GM19468 (cell line): ENCODE results near the gene CLEC19A.

Source experiments
- ATAC-seq: cut with Tn5 transposase; IDR thresholded peaks from one replicate; pipeline ENCODE4 v1.9.1; 2021; ENCODE audit warnings: mild to moderate bottlenecking, moderate library complexity, moderate number of reproducible peaks; ENCODE audit not compliant: unreplicated experiment; ENCODE audit errors: extremely low read depth

Gene CLEC19A

DNA sequence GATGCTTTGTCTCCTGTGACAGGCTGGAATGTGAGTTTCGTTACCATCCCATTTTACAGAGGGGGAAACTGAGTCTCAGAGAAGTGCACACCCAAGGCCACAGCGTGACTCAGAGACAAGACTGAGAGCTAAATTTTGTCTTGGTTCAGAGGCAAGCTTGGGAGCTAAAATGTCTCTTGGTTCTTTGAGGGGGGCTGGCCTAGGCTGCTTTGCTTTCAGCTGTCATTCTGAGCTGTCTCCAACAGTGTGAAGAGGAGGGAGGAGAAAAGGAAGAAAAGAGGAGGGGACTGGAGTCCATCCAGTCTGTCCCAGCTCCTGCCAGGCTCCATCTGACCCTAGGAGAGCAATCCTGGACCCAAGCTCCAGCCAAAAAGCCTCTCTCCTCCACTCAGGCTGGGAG, at the start of gene CLEC19A:
Gene CLEC19A (plus strand): TSS at position 301 of the 400 bp plus-strand sequence. CDS start 121 bp downstream, outside the sequence.
- ATAC-seq = no peak

DNA sequence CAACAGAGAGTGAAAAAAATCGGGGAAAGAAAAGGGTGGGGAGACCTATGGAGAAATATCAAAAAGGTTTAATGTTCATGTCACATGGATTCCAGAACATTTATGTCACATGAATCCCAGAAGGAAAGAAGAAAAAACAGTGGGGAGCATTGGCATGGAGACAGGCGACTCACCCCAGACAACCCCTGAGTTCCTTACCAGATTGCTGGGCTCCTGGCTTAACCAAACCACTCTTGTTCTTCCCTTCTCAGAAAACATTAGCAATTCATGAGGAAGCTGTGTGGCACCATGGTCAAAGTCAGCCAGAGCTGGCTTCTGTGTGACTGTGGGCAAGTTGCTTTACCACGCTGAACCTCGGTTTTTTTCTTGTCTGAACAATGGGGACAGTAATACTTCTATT, 49.6 kb upstream of the CLEC19A start:
- no peak for ATAC-seq

DNA sequence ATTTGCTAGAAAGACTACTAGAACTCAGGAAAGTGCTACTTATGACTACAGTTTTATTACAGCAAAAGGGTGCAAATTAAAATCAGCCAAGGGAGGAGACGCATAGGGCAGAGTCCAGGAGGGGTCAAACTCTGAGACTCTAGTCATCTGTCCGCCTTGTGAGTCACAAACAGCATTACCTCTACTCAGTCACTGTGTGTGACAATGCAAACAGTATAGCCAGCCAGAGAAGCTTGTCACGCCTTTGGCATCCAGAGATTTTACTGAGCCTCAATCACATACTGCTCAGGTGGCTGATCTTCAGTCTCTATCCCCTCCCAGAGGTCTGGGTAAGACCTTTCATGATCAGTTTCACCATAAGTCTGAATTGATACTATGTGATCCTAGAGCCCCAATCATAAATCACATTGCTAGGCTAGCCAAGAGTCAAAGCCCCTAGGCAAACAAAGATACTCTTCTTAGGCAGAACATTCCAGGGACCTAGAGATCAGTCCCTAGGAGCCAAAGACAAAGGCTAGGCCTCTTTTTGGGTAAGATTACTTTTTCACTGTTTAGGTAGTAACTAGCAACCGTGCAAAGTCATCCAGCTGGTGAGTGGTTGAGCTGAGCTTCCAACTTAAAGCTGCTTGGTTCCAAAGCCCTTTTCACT, 48.8 kb upstream of the CLEC19A start:
- no peak for ATAC-seq

DNA sequence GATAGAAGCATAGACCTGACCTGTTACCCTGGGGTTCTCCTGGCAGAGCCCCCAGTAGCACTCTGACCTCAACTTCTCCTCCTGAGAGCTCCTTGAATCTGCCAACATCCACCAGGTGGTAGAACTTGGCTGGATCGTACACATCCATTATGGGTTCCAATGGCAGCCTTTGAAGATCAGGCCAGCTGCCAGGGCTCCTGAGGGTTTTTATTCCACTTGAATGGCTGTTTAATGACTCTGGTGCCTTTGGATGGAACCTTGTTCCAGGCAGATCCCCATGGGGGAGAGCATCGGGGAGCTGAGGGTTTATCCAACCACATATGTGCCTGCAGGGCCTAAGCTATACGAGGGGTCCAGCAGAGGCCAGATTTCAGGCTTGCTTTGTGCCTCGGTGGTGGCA, 47.1 kb upstream of the CLEC19A start:
- no peak for ATAC-seq

DNA sequence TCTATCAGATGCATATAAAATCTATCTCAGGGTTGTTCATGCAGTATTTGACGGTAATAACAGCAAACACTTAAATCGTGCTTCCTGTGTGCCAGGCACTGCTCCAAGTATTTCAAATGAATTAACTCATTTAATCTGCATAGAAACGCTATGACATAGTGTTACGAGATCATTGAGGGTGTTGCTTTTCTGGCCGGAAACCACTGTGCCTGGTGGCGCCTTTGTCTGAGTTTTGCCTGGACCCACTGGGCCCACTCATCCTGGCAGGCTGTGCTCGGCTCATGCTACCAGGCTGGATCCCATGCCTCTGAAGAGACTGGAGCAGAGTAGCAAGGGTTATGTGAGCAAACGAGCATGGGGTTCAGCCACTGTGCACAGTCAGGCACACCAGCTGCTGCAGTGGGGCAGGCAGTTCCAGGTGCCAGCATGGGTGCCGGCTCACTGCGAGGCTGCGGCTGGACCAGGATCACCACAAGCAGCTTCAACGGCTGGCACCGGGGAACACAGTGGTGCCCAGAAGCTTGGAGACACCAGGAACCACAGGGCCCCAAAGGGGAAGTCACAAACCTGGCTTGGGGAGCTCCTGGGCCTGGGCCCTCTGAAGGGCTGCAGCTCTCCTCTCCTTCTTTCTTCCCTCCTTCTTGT, 45.9 kb upstream of the CLEC19A start:
- ATAC-seq = no peak

DNA sequence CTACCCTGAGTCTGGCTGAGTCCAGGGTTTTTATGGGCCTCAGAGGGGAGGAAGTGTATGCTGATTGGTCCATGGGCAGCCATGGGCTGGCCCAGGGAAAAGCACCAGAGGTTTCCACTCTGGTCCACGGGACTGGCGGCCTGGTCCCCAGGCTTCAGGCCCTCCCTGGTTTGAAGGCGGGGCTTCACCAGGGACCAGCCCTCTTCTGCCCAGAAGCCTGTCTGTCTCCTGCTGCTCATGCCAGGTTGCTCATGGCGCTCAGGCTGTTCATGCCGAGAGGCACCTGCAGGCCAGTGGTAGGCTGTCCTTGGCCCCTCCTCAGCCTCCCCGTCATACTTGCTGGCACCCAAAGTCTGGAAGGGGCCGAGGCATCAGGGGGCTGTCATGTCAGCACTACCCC, 45.0 kb upstream of the CLEC19A start:
- no peak for ATAC-seq

DNA sequence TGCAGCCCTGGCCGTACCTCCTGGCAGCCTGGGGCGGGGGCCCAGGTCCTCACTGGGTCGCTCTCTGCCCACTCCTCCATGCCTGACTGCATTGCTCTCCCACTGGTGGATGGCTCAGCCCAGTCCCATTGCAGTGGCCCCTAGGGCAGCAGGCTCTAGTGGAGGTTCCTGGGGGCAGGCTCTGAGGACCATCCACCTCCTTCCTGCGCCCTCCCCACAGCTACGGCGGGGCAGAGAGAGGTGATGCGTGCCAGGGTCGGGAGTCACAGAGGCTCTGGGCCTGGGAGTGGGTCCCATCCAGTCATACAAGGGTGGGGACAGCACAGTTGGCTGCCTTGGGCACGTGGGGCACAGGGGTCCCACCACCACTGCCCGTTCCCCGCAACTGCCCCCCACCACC, 44.0 kb upstream of the CLEC19A start:
- no peak for ATAC-seq

DNA sequence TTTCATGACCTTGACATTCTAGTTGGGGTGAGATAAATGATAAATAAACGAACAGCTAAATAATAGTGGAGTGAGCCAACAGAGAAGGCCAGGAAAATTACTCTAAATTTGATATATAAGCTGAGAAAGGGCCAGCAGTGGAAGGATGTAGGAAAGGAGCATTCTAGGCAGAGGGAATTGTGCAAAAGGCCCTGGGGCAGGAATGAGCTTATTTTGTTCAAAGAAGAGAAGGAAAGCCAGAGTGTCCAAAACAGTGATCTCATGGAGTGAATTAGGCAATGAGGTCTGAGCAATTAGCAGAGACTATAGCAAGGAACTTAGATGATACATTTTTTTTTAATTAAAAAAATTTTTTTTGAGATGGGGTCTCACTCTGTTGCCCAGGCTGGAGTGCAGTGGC, 43.3 kb upstream of the CLEC19A start:
- no peak for ATAC-seq

DNA sequence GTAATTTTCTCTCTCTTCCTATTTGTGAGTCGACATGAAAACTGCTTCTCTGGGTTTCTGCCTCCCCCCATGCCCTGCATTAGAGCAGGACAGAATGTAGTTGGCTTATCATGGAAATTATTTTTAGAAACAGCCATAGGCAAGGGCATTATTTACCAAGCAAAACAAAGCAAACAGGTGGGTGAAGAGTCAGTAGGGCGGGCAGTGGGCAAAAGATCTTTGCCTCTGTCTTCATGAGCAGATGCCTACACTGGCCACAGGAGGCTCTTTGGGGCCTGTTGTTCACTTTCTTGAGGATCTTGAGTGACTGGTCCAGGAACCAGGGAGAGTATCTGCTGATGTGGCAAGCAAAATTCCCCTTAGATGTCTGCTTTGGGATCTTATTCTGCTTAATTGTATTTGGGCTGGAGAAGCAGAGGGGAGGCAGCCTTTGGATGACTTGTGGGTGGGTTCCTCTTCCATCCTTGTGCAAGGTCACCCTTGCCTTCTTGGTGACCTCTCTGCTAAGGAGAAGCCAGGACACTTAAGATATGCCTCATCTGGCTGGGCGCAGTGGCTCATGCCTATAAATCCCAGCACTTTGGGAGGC, 42.5 kb upstream of the CLEC19A start:
- ATAC-seq = no peak

DNA sequence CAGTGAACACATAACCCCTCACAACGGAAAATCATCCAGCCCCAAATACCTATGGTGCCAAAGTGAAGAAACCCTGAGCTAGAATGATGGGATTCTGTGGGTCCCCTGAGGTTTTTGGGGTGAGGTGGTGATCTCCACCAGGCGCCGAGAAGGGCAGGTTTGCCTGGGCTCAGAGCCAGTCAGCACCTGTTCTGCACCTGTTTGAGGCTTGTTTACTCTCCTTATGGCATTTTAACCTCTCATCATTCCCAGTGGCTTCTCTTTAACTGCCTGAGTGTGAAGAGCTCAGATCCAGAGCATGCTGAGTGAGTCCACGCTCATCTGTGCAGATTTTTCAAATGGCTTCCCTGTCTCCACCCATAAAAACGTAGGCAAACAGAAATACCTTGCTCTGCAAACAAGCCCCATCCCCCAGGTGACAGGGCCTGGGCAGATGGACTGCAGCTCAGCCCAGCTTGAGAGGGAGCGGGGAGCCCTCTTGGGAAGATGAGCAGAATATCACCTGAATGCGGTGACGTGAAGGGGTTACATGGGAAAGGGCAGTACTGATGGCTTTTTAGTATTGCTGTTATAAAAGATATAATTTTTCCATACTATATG, 40.1 kb upstream of the CLEC19A start:
- ATAC-seq = no peak

DNA sequence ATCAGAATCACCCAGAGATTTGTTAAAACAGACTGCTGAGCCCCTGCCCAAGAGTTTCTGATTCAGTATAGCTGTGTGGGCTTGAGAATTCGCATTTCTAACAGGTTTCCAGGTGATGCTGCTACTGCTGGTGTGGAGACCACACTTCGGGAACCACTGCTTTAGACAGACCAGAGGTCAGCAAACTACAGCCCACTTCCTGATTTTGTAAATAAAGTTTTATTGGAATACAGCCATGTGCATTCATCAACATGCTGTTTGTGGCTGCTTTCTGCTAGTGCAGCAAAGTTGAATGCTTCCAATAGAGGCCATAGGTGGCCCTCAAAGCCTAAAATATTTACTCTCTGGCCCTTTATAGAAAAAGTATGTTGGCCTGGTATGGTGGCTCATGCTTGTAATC, 32.6 kb upstream of the CLEC19A start:
- ATAC-seq = no peak

DNA sequence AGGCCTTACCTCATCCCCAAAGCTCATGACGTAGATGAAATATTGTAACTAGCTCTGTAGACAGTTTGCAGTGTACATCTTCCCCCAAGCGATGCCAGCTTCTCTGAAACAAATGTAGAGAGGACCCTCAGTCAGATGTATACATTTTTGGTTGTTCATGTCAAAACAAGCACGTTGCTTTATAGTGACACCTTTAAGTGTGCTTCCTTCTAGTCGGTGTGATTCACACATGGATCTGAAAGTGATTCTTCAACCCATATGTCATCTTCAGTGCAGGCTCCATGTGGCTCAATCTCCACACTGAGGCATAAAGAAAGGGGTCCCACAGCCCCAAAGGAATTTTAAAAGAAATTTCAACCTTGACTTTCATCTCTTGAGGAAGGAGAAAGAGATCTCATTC, 30.9 kb upstream of the CLEC19A start:
- ATAC-seq = no peak

DNA sequence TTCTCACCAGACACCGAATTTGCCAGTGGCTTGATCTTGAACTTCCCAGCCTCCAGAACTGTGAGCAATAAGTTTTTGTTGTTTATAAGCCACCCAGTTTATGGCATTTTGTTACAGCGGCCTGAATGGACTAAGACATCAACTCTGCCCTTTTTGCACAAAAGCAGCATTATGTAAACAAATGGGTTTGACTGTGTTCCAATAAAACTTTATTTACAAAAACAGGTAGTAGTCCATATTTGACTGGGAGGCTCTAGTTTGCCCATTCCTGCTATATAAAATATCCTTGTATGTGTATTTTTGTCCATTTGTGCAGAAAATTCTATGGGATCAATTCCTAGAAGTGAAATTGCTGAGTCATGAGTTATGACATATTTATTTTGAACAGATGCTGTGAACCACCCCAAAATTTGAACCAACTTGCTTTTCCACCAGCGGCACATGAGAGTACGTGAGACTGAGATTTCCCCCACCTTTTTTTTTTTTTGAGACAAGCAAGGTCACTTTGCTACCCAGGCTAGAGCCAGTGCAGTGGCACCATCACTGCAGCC, 21.3 kb upstream of the CLEC19A start:
- no peak for ATAC-seq

DNA sequence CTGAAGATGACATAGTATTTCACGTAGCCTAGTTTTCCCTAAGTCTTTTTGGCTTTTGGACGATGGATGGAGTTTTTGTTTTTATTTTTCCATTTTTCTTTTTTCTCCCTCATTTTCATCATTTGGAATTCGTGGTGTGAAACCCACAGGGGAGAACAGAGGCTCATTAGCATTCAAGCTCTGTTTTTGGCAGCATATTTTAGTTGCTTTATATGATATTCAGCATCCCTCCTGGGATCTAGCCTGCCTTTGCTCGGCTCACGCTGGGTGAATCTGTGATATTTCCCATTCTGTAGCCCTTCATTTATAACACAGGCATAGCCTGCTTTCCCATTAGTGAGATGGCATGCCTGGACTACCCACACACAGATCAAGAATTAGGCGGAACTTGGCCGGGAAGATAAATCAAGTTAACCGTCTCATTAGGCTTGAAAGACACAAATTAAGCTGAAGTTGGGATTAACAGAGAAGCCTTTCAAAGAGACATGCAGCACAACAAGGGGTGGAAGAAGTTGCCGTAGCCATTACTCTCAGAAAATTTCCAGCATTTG, 20.1 kb upstream of the CLEC19A start:
- ATAC-seq = no peak

DNA sequence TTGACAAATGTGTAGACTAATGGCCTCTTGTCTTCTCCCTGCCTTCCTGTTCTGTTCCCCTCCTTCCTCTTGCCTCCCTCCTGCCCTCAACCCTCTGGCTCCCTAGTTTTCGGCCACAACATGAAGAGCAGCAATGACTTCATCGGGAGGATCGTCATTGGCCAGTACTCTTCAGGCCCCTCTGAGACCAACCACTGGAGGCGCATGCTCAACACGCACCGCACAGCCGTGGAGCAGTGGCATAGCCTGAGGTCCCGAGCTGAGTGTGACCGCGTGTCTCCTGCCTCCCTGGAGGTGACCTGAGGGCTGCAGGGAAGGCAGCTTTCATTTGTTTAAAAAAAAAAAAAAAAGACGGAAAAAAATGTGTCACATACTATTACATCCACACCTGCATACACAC, 18.8 kb upstream of the CLEC19A start:
- no peak for ATAC-seq

DNA sequence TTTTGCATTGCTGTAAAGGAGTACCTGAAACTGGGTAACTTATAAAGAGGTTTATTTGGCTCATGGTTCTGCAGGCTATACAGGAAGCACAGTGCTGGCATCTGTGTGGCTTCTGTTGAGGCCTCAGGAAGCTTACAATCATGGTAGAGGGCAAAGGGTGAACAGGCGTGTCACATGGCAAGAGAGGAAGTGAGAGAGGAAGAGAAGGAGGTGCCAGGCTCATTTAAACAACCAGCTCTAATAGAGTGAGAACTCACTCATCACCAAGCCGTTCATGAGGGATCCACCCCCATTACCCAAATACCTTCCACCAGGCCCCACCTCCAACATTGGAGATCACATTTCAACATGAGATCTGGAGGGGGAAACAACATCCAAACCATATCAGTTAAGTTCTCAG, 16.4 kb upstream of the CLEC19A start:
- no peak for ATAC-seq

DNA sequence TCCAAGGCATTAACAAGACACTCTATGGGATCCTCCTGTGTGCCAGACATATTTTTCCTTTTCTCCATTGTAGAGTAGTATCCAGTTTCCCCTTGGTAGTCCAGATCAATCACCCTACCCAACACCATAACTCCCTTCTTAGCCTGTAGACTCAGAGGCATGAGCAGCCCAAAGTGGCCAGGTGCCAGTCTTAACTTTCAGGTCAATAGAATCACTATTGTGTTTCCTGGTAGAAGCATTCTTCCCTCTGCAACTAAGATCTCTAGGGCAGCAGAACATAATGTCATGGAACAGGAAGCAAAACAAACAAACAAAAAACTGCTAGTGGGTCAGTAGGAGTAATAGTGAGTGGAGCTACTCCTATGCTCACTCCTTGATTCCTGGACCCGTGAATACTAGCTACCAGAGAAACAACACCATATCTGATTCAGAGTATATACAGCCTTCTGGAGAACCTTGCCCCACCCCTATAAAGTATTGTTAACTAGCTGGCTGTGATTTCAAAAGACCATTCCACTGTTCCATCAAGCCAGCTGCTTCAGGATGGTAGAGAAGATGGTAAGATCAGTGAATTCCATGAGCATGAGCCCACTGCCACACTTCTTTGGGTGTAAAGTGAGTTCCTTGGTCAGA, 11.2 kb upstream of the CLEC19A start:
- ATAC-seq = no peak

DNA sequence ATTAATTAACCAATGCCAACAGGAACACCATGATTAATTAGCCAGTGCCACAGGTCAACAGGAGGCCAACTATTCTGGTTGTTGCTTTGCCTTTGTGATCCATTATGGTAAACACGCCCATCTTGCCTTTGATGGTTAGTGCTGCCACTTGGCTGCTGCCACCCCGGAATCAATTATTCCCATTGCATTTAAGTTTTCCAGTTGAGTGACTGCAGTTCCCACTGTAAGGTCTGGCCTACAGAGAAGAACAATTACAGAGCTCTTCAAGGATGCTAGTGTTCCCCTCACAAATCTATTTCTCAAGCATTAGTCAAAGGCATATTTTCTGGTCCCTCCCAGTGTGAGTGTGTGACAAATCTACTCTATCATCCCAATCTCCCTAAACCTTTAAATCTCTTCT, 7.1 kb upstream of the CLEC19A start:
- ATAC-seq = no peak

DNA sequence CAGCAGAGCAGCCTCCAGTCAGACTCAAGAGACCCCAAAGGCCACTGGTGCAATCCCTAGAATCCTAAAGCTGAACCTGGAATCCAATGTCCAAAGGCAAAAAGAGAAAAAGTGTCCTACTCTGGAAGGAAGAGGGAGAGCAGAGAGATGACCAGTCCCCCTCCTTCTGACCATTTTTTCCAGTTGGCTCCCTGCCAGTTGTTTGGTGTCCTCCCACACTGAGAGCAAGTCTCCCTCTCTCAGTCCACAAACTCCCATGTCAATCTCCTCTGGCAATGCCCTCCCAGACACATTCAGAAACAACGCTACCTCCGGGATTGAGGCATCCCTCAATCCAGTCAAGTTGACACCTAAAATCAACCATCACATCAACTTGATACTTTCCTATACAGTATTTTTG, 4.3 kb upstream of the CLEC19A start:
- no peak for ATAC-seq

DNA sequence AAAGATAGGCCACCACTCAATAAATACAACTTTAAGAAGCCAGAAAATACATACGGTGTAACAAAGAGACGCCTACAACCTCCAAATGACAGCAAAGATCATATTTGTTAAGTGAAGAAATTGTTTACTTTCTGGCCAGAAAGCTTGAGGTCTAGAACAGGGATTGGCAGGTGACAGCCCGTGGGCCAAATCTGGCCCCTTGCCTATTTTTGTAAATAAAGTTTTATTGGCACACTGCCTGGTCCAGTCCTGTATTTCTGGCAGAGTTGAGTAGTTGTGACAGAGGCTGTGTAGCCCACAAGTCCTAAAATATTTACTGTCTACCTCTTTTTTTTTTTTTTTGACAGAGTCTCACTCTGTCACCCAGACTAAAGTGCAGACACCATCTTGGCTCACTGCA, 3.4 kb upstream of the CLEC19A start:
- no peak for ATAC-seq
